H4 (cell line): ENCODE measurements around the gene TMEM18. TPM values are rescaled to one million over a fixed set of nuclear protein-coding genes. Genes with fewer than 3 reads are reported as not detected.

ENCODE experiments used
- DNase-seq: peaks from one replicate; pipeline ENCODE4 v3.0.0-alpha.2; 2015; ENCODE audit warnings: low spot score
- total RNA-seq: library from RNA; depleted of rRNA; stranded (reverse); fragments of >200 nt; shearing (Covaris generic); gene quantifications from 2 replicates; pipeline ENCODE4 v1.2.3, GENCODE V29; 2014

Gene TMEM18
- total RNA-seq, 1 experiment from 2014 or later: 17.6 TPM

GRCh38 chr2:672606-672905, 4.7 kb downstream of the TMEM18 start:
- DNase-seq: no peak

GRCh38 chr2:671787-672605, 5.2 kb downstream of the TMEM18 start:
- DNase-seq: no peak

DNA sequence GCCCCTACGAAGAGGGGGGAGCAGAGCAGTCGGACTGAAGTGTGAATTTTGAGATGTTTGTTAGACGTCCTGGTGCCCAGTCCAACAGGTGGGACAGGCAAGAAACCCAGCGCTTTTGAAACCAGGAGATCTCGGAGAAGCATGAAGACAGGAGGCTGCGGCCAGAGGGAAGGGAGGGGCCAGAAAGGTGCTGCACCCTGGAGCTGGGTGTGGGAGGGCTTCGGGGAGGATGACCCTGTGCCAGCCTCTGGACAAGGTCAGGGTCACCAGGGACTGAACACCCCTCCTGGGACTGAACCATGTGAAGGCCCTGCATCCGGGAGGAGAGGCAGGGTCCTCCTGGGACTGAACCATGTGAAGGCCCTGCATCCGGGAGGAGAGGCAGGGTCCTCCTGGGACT, 6.1 kb downstream of the TMEM18 start:
- DNase-seq: no peak

DNA sequence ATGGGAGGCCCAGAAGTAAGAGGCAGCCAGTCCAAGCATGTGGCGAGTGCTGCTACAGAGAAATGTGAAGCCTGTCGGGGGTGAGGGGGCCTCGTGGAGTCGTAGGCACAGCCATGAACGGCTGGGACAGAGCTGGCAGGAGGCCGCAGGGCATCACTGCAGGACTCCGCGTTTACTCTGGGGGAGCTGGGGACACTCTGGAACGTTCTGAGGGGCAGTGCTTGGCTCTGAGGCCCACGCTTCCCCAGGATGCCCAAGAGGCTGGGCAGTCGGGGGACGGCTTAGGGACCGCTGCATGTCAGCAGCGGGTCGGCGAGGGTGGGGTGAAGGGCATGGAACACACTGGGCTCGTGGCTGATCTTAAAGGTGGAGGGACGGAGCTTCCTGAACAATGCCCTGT, 6.6 kb downstream of the TMEM18 start:
- no peak for DNase-seq

DNA sequence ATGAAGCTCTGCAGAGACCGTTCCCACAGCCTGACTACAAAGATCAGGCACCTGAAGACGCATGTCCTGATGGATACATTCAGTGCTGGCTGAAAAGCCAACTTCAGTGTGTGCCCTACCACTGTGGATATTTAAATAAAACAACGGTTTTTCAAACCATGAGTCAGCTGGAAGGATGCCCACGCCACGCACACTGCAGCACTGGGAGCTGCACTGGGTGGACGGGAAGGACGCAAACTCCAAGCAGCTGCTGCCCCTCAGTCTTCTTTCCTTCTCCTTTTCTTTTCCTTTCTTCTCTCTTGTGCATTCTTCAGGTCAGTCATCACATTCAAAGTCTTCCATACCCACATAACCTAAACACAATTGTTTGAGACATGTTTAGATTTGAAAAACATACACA, 7.9 kb downstream of the TMEM18 start:
- no peak for DNase-seq

DNA sequence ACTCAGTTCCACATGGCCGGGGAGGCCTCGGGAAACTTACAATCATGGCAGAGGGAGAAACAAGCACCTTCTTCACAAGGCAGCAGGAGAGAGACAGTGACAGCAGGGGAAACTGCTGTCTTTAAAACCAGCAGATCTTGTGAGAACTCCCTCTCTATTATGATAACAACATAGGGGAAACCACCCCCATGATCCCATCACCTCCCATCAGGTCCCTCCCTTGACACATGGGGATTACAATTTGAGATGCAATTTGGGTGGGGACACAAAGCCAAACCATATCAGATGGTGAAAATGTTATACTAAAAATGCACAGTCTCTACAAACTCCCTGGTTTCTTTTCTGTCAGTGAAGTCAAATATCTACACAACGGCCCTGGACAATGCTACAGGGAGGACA, 9.2 kb downstream of the TMEM18 start:
- no peak for DNase-seq

DNA sequence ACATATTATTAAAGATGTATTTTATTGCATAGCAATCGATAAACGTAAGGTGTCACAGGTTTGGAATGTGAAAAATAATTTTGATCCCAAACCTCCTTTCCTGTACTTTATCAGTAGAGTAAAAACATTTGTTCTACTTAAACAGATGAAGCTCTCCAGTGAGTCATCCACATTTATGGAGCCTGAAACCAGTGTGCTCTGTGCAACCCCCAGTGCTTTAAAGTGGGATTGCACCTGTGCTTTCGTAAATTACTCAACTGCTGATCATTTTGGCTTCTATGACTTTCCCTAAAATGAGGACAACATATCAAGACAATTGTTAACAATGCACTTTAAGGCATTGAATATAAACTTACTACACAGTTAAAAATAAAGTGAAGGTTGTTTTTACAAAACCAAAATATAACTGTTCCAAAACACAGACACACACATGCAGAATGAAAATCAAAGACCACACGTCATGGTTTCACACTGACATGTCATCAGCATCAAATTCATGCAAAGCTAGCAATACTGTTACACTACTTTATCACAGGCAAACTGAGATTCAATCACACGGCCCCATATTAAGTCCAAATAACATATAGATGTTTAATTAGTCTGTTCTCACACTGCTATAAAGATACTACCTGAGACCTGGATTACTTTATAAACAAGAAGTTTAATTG, 9.7 kb downstream of the TMEM18 start:
- DNase-seq: peak; percentile 41

DNA sequence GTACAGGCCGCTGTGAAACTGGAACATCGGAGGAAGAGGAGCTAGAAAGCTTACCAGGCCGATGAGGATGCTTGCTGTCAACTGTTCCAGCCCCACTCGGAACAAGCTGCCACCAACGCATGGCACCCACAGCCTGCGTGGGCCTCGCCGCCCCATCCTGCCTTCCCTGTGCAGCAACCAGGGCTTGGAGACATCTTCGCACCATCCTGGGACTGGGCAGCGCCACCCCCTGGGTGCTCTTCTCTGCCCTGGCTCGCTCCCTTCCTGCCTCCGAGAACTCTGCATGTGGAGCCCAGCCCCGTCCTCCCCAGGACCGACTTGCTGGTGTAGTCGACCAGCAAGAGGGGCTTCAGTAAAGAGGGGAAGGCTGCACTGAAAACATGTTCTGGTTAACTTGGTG, 10.8 kb downstream of the TMEM18 start:
- no peak for DNase-seq

DNA sequence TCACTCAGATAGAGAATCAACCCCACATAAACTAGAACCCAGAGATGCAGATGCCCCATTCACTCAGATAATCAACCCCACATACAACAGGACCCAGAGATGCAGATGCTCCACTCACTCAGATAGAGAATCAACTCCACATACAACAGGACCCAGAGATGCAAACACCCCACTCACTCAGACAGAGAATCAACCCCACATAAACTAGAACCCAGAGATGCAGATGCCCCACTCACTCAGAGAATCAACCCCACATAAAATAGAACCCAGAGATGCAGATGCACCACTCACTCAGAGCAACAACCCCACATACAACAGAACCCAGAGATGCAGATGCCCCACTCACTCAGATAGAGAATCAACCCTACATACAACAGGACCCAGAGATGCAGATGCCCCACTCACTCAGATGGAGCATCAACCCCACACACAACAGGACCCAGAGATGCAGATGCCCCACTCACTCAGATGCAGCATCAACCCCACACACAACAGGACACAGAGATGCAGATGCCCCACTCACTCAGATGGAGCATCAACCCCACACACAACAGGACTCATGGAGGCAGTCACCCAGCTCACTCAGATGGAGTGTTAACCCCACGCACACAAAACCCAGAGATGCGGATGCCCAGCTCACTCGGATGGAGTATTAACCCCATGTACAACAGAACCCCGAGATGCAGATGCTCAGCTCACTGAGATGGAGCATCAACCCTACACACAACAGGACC, 11.7 kb downstream of the TMEM18 start:
- DNase-seq: no peak

- no peak for DNase-seq
These were observed 13.1 kb downstream of the TMEM18 start for GRCh38 chr2:664063-664462.

DNA sequence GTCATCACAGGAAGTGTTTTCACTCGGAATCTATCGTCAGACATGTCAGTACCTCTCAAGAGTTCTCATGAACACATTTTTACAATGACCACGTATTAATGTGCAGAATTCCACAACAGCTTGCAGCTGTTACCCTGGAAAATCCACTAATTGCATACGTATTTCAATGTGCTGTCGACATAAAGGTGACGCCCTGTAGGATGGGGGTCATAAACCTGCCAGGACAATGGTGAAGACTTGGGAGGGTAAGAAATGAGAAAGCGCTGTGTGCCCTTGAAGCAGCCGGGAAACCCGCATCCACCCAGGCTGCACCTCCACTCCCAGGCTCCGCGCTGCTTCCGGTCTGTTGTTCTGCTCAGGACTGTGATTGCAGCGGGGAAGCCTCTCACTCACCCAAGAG, 14.0 kb downstream of the TMEM18 start:
- no peak for DNase-seq

GRCh38 chr2:661360-661635, 15.9 kb downstream of the TMEM18 start:
- DNase-seq: no peak

- DNase-seq: no peak
These were observed 16.4 kb downstream of the TMEM18 start for GRCh38 chr2:660586-661359.

DNA sequence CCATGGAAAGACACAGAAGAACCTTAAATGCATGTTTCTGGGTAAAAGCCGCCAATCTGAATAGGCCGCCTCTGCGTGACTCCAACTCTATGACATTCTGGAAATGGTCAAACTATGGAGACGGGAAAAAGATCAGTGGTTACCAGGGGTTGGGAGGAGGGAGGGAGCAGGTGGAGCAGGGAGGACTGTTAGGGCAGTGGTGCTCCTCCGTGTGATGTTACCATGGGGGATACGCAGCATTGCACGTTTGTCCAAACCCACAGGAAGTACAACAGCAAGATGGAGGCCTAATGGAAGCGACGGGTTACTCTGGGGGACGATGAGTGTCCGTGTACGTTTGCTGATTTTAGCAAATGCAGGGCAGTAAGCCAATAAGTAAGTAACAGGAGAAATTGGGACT, 17.2 kb downstream of the TMEM18 start:
- DNase-seq: no peak

DNA sequence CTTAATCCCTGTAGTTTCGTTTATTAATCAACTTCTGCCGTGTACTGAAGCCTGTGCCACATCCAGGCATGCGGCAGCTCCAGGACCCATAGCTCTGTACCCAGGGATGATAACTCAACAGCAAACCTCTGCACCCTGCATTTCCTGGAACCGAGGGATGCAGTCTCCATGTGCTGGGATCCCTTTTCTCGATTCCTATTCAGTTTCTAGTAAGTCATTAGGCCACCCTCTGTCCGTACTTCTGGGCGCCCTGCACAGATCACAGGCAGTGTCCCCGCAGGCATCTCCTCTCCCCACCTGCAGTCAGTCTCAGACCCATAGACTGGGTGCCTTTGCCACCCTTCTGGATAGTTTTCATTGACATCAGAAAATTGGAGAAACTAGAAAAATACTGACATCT, 18.8 kb downstream of the TMEM18 start:
- DNase-seq: no peak

- no peak for DNase-seq
These were observed 19.4 kb downstream of the TMEM18 start for GRCh38 chr2:657766-658165.

GRCh38 chr2:656676-657075, 20.5 kb downstream of the TMEM18 start:
- DNase-seq: no peak

GRCh38 chr2:655626-656025, 21.6 kb downstream of the TMEM18 start:
- no peak for DNase-seq

GRCh38 chr2:654896-655295, 22.3 kb downstream of the TMEM18 start:
- DNase-seq: no peak

- DNase-seq: no peak
These were observed 23.4 kb downstream of the TMEM18 start for GRCh38 chr2:653645-654425.

- DNase-seq: no peak
These were observed 24.2 kb downstream of the TMEM18 start for GRCh38 chr2:652881-653480.
